Esophagus muscularis mucosa (tissue), 4 donors: ENCODE data around the gene PSME3. TPM values are rescaled to one million over a fixed set of nuclear protein-coding genes. Genes with fewer than 3 reads are reported as not detected.
"Not testable (repeated sequence)": the region's sequence is repeated elsewhere in the genome, so short reads cannot be mapped to it uniquely, and the experiment has no call there.

ENCODE experiments used
- DNase-seq: peaks from one replicate; pipeline ENCODE4 v3.0.0-alpha.2; 2017; ENCODE audit errors: extremely low spot score
- H3K27ac ChIP-seq, 4 donors: fragments of 200-600 bp; sonication (generic); replicated peaks in 1 of 4; 1 replicate in 3 of 4; 2 replicates in 1 of 4; pipeline ENCODE4 v1.5.1; 2016 to 2019; ENCODE audit warnings: mild to moderate bottlenecking in 1 of 4
- H3K27me3 ChIP-seq, 4 donors: fragments of 200-600 bp; sonication (generic); one replicate each; pipeline versions ENCODE4 v1.5.1 to v1.6.0; 2016 to 2019
- H3K36me3 ChIP-seq, 4 donors: fragments of 200-600 bp; sonication (generic); one replicate each; pipeline ENCODE4 v1.5.1; 2016 to 2019
- H3K4me1 ChIP-seq, 4 donors: fragments of 200-600 bp; sonication (generic); one replicate each; pipeline ENCODE4 v1.5.1; 2016 to 2019
- H3K4me3 ChIP-seq, 4 donors: fragments of 200-600 bp; sonication (generic); 1 replicate in 2 of 4; 2 replicates in 2 of 4; pipeline ENCODE4 v1.5.1; 2016 to 2019; ENCODE audit warnings: mild to moderate bottlenecking in 4 of 4, moderate library complexity in 1 of 4
- H3K9me3 ChIP-seq, 4 donors: fragments of 200-600 bp; sonication (generic); 1 replicate in 3 of 4; 2 replicates in 1 of 4; pipeline ENCODE4 v1.5.1; 2016 to 2019
- CTCF ChIP-seq, 3 experiments: fragments of 200-600 bp in 2 of 3; fragments of 450-650 bp in 1 of 3; sonication (generic) in 2 of 3; IDR thresholded peaks; one replicate each; pipeline ENCODE4 v1.5.1; 2017 to 2019; ENCODE audit warnings: antibody characterized with exemption in 3 of 3, mild to moderate bottlenecking in 2 of 3, moderate library complexity in 1 of 3
- EP300 ChIP-seq: sonication (generic); formaldehyde crosslinking; IDR thresholded peaks from one replicate; pipeline ENCODE4 v1.6.1; 2017; ENCODE audit warnings: antibody characterized with exemption
- POLR2A ChIP-seq: fragments of 450-650 bp; IDR thresholded peaks from one replicate; pipeline ENCODE4 v1.6.1; 2017; ENCODE audit warnings: antibody characterized with exemption, moderate library complexity, mild to moderate bottlenecking, low read depth
- POLR2AphosphoS5 ChIP-seq, 2 donors: sonication (generic); formaldehyde crosslinking; IDR thresholded peaks; one replicate each; pipeline ENCODE4 v1.6.1; 2017; ENCODE audit warnings: antibody characterized with exemption in 2 of 2
- WGBS: methylation state at CpG from one replicate; pipeline ENCODE4 v1.1.5; 2018; 5-methylcytosine and 5-hydroxymethylcytosine counted together
- intact Hi-C: fragments of 100-400 bp; cut with DNase I; formaldehyde crosslinking; loops from one replicate; pipeline ENCODE4 v1.15.1; 2023
- total RNA-seq, 4 donors: library from RNA; depleted of rRNA; stranded (reverse); fragments of >200 nt; gene quantifications; one replicate each; pipeline versions ENCODE4 v1.1.0 to v1.2.1, GENCODE V29; 2016

PSME3 gene
- total RNA-seq, 4 donors from 2014 or later: 68.9 to 91.5 (median 77.2) TPM

- no peak for DNase-seq
- intact Hi-C loops: no loop called here
- WGBS: 90% methylated on average over 10 of the region's 10 CpGs
Observed at GRCh38 chr17:42877037-42877436, 43.8 kb downstream of the PSME3 start.

GRCh38 chr17:42878123-42878880 lies 45.1 kb downstream of the PSME3 start:
- H3K27ac ChIP-seq: no peak overlapping the region
- intact Hi-C loops: no loop called here
- TF ChIP-seq EP300: no peak
- no peak for TF ChIP-seq CTCF (IDR thresholded peaks at IDR 0.05)
- TF ChIP-seq POLR2AphosphoS5 (IDR thresholded peaks at IDR 0.05): no peak
- TF ChIP-seq POLR2A: no peak

More at GRCh38 chr17:42877037-42877436, 43.8 kb downstream of the PSME3 start:
- Histone ChIP-seq H3K4me3 (no peak overlapping the region), H3K9me3 (no peaks in the 10 kb centered on the region), H3K27ac (no peak overlapping the region), H3K36me3 (peaks cover 0 to 28% (median 8%) of the 10 kb centered on the region in 4 donors), H3K4me1 (peaks cover 0 to 4% (median 0%) of the 10 kb centered on the region in 4 donors), H3K27me3 (no peaks in the 10 kb centered on the region)
- TF ChIP-seq EP300: no peak

GRCh38 chr17:42878924-42879595 lies 45.9 kb downstream of the PSME3 start:
- no peak overlapping the region for H3K4me3 ChIP-seq
- H3K36me3 ChIP-seq: peaks cover 0 to 13% (median 0%) of the 10 kb centered on the region in 4 donors
- no peaks in the 10 kb centered on the region for H3K27me3 ChIP-seq
- H3K4me1 ChIP-seq: peaks cover 0 to 4% (median 0%) of the 10 kb centered on the region in 4 donors
- WGBS: 87% methylated on average over 6 of the region's 8 CpGs
- intact Hi-C loops: no loop called here
- H3K27ac ChIP-seq: no peak overlapping the region
- no peak for DNase-seq
- no peaks in the 10 kb centered on the region for H3K9me3 ChIP-seq
- no peak for TF ChIP-seq CTCF (IDR thresholded peaks at IDR 0.05)
- no peak for TF ChIP-seq POLR2AphosphoS5 (IDR thresholded peaks at IDR 0.05)
- no peak for TF ChIP-seq POLR2A
- no peak for TF ChIP-seq EP300

More at GRCh38 chr17:42878123-42878880, 45.1 kb downstream of the PSME3 start:
- 69% methylated on average over 13 of the region's 13 CpGs for WGBS
- Histone ChIP-seq H3K4me1 (peaks cover 0 to 4% (median 0%) of the 10 kb centered on the region in 4 donors), H3K4me3 (no peak overlapping the region), H3K36me3 (peaks cover 0 to 15% (median 2%) of the 10 kb centered on the region in 4 donors), H3K27me3 (no peaks in the 10 kb centered on the region), H3K9me3 (no peaks in the 10 kb centered on the region)
- DNase-seq: no peak

GRCh38 chr17:42879596-42879985 lies 46.4 kb downstream of the PSME3 start:
- Histone ChIP-seq H3K4me3 (no peak overlapping the region), H3K27me3 (no peaks in the 10 kb centered on the region), H3K9me3 (no peaks in the 10 kb centered on the region), H3K4me1 (peaks cover 0 to 4% (median 0%) of the 10 kb centered on the region in 4 donors), H3K36me3 (peaks cover 0 to 9% (median 0%) of the 10 kb centered on the region in 4 donors), H3K27ac (no peak overlapping the region)
- WGBS: 54% methylated on average over 5 of the region's 6 CpGs
- TF ChIP-seq POLR2A (no peak), EP300 (no peak), CTCF (IDR thresholded peaks at IDR 0.05) (no peak), POLR2AphosphoS5 (IDR thresholded peaks at IDR 0.05) (no peak)
- intact Hi-C loops: no loop called here
- no peak for DNase-seq

GRCh38 chr17:42880776-42881310 lies 47.6 kb downstream of the PSME3 start:
- no peaks in the 10 kb centered on the region for H3K9me3 ChIP-seq

GRCh38 chr17:42881706-42882105 lies 48.5 kb downstream of the PSME3 start:
- H3K27ac ChIP-seq, H3K36me3 ChIP-seq, H3K27me3 ChIP-seq, H3K4me1 ChIP-seq, DNase-seq, H3K9me3 ChIP-seq, intact Hi-C loops, H3K4me3 ChIP-seq: not testable (repeated sequence)
- 92% methylated on average over 6 of the region's 6 CpGs for WGBS

More at GRCh38 chr17:42880776-42881310, 47.6 kb downstream of the PSME3 start:
- intact Hi-C loops: no loop called here
- DNase-seq: no peak
- H3K27me3 ChIP-seq: no peaks in the 10 kb centered on the region
- no peak overlapping the region for H3K4me3 ChIP-seq
- peaks cover 0 to 8% (median 0%) of the 10 kb centered on the region in 4 donors for H3K36me3 ChIP-seq
- no peak overlapping the region for H3K27ac ChIP-seq
- 83% methylated on average over 5 of the region's 5 CpGs for WGBS
- TF ChIP-seq CTCF (IDR thresholded peaks at IDR 0.05) (no peak), POLR2AphosphoS5 (IDR thresholded peaks at IDR 0.05) (no peak)
- peaks cover 0 to 4% (median 0%) of the 10 kb centered on the region in 4 donors for H3K4me1 ChIP-seq
